ENCODE results near the gene PKHD1. TPM values are rescaled to one million over a fixed set of nuclear protein-coding genes. Genes with fewer than 3 reads are reported as not detected.

The PKHD1 gene
- total and polyA plus RNA-seq, 2 experiments from 2014 or later: 0.47 to 3.3 TPM

- Histone ChIP-seq H3K36me3 (replicated peaks; ENCODE audit: insufficient read depth, low read depth) (no peaks in the 10 kb centered on the region), H4K20me1 (ENCODE audit: insufficient read depth, poor library complexity, severe bottlenecking) (no peaks in the 10 kb centered on the region), H3K4me2 (no peak overlapping the region), H3K9me3 (ENCODE audit: low read depth) (no peaks in the 10 kb centered on the region), H2AFZ (no peak overlapping the region), H3K27me3 (no peaks in the 10 kb centered on the region), H3K4me3 (no peak overlapping the region), H3K79me2 (no peaks in the 10 kb centered on the region), H3K9me2 (replicated peaks; ENCODE audit: insufficient read depth) (no peaks in the 10 kb centered on the region), H3K4me1 (ENCODE audit: insufficient read depth) (no peaks in the 10 kb centered on the region), H3K27ac (no peak overlapping the region)
- TF ChIP-seq CTCF (IDR thresholded peaks at IDR 0.05; ENCODE audit: poor library complexity): no peak
- no peak for TF ChIP-seq EZH2 (IDR thresholded peaks at IDR 0.05; ENCODE audit: borderline replicate concordance)
- TF ChIP-seq EZH2phosphoT487 (IDR thresholded peaks at IDR 0.05; ENCODE audit: low read depth, severe bottlenecking, unreplicated experiment): no peak
- no peak for DNase-seq (ENCODE audit: low spot score)
- WGBS (ENCODE audit: low lambda C conversion rate, missing lambda C conversion rate): 89% methylated on average over 7 of the region's 7 CpGs
Measured at GRCh38 chr6:52055451-52055850, 32.0 kb downstream of the PKHD1 start.

- Histone ChIP-seq H3K9me3 (ENCODE audit: low read depth) (no peaks in the 10 kb centered on the region), H2AFZ (no peak overlapping the region), H3K9me2 (replicated peaks; ENCODE audit: insufficient read depth) (no peaks in the 10 kb centered on the region), H3K36me3 (replicated peaks; ENCODE audit: insufficient read depth, low read depth) (no peaks in the 10 kb centered on the region), H3K79me2 (no peaks in the 10 kb centered on the region), H4K20me1 (ENCODE audit: insufficient read depth, poor library complexity, severe bottlenecking) (no peaks in the 10 kb centered on the region), H3K4me3 (no peak overlapping the region), H3K27me3 (no peaks in the 10 kb centered on the region), H3K4me1 (ENCODE audit: insufficient read depth) (no peaks in the 10 kb centered on the region), H3K27ac (no peak overlapping the region), H3K4me2 (no peak overlapping the region)
- no peak for DNase-seq (ENCODE audit: low spot score)
- TF ChIP-seq CTCF (IDR thresholded peaks at IDR 0.05; ENCODE audit: poor library complexity): no peak
- no peak for TF ChIP-seq EZH2phosphoT487 (IDR thresholded peaks at IDR 0.05; ENCODE audit: low read depth, severe bottlenecking, unreplicated experiment)
- TF ChIP-seq EZH2 (IDR thresholded peaks at IDR 0.05; ENCODE audit: borderline replicate concordance): no peak
- 87% methylated on average over 8 of the region's 8 CpGs for WGBS (ENCODE audit: low lambda C conversion rate, missing lambda C conversion rate)
Measured at GRCh38 chr6:52053038-52053695, 34.2 kb downstream of the PKHD1 start.

GRCh38 chr6:52050051-52050405 is 37.4 kb downstream of the PKHD1 start:
- H3K36me3 ChIP-seq (replicated peaks; ENCODE audit: insufficient read depth, low read depth): no peaks in the 10 kb centered on the region
- no peak for DNase-seq (ENCODE audit: low spot score)
- H3K4me3 ChIP-seq: no peak overlapping the region
- H3K27ac ChIP-seq: no peak overlapping the region
- no peaks in the 10 kb centered on the region for H3K4me1 ChIP-seq (ENCODE audit: insufficient read depth)
- no peak overlapping the region for H2AFZ ChIP-seq
- no peaks in the 10 kb centered on the region for H3K9me3 ChIP-seq (ENCODE audit: low read depth)
- H3K27me3 ChIP-seq: no peaks in the 10 kb centered on the region
- H3K9me2 ChIP-seq (replicated peaks; ENCODE audit: insufficient read depth): no peaks in the 10 kb centered on the region
- no peaks in the 10 kb centered on the region for H3K79me2 ChIP-seq
- no peaks in the 10 kb centered on the region for H4K20me1 ChIP-seq (ENCODE audit: insufficient read depth, poor library complexity, severe bottlenecking)
- TF ChIP-seq EZH2 (IDR thresholded peaks at IDR 0.05; ENCODE audit: borderline replicate concordance) (no peak), CTCF (IDR thresholded peaks at IDR 0.05; ENCODE audit: poor library complexity) (no peak), EZH2phosphoT487 (IDR thresholded peaks at IDR 0.05; ENCODE audit: low read depth, severe bottlenecking, unreplicated experiment) (no peak)
- 62% methylated on average over 7 of the region's 7 CpGs for WGBS (ENCODE audit: low lambda C conversion rate, missing lambda C conversion rate)
- no peak overlapping the region for H3K4me2 ChIP-seq

All from hepatocyte (in vitro differentiated cells).